HG03378 (cell line): ENCODE data around the gene DHX15.

Source experiments
- ATAC-seq: cut with Tn5 transposase; IDR thresholded peaks from one replicate; pipeline ENCODE4 v1.9.1; 2021; ENCODE audit warnings: mild to moderate bottlenecking, moderate library complexity; ENCODE audit not compliant: unreplicated experiment

DHX15 gene

DNA sequence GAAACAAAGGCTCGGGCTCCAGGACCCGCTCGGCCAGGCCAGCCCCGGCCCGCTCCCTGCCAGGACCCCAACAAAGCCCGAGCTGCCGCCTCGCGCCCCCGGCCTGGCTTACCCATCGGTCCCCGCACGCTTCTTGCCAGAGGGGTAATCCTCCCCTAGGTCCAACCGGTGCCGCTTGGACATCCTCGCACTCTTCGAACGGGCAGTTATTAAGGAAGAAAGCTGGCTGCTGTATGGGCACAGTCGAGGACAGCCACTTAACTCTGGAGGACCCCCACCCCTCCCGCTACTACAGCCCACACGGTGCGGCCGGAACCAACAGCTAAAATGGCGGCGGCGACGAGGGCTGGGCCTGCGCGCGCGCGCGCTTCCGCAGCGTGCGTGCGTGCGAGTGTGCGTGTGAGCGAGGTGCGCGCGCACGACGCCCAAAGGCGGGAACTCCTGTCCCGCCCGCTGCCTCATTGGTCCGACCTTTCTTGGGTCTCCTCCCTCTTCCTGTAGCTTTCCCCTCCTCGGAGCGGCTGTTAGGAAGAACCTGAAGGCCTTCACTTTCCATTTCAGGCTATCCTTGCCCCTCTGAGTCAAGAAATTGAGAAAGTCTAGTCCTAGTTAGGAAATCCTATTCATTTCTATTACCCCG lies at the start of gene DHX15:
DHX15 (minus strand) TSS at position 344 of the 640 bp plus-strand sequence; CDS start at position 183, 161 bp downstream.
- peak; percentile 79 for ATAC-seq

DNA sequence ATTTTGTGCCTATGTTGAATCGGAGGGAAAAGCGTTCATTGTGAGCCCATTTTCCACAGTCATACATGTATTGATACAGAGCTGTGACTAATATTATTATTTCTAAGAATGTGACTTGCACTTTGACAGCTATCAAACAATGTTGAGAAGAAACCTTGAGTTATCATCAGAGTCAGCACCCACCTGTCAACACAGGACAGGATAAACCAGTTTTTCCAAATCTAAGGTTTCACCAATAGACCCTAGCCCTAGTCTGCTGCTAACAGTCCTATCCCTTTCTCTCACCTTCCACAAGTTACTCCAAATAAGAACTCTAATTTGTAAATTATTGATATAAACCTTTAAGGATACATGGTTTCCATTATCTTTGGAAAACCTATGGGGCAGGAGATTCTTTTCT lies 47.7 kb upstream of the DHX15 start:
- ATAC-seq, result no peak

DNA sequence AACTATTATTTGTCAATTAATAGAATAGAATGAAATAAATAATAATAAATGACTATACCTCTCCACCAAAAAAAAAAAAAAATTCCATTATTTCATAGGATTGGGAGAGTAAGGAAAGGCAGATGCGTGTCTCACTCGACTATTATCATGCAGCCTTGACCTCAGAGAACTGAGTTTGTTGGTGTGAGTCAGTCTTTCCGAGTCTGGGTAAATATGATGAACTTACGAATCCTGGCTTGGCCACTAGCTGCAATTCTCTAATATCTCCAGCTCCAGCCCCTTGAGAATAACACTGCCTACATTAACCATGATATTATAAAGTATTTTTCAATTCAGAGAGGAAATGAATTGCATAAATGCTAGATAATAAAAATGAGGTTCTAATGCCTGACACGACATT lies 46.6 kb upstream of the DHX15 start:
- ATAC-seq, result no peak

DNA sequence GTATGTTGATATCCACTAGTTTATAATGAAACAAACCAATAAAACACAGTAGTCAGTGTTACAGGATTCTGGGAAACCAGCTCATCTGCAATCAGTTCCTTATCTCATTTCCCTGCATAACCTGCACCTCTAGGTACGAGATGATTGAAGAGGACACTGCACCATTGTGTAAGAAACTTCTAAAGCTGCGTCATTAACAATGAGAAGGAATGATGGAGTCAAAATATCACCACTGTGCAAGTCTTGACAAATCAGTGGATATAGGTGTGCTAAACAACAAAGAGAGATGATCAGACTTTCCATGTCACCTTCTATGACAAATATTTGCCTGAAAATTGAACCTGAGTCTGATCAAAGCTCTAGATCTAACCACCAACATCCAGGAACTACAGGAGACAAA lies 40.7 kb upstream of the DHX15 start:
- ATAC-seq, result no peak

DNA sequence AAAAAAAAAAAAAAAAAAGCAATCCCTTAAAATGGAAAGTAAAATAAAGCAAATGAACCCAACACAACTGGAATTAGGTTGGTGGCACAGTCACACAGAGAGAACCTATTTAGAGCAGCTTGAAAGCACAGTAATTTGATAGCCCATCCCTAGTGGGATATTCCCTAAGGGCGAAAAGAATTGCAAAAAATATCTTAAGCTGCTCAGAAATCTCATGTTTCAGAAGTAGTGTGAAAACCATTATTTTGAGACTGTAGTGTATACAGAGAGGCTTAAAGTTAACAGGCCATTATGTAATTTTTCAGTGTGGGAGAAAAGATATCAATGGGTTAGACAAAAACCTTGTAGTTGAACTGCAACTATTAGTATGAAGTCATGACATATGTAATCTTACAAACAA lies 40.0 kb upstream of the DHX15 start:
- no peak for ATAC-seq

DNA sequence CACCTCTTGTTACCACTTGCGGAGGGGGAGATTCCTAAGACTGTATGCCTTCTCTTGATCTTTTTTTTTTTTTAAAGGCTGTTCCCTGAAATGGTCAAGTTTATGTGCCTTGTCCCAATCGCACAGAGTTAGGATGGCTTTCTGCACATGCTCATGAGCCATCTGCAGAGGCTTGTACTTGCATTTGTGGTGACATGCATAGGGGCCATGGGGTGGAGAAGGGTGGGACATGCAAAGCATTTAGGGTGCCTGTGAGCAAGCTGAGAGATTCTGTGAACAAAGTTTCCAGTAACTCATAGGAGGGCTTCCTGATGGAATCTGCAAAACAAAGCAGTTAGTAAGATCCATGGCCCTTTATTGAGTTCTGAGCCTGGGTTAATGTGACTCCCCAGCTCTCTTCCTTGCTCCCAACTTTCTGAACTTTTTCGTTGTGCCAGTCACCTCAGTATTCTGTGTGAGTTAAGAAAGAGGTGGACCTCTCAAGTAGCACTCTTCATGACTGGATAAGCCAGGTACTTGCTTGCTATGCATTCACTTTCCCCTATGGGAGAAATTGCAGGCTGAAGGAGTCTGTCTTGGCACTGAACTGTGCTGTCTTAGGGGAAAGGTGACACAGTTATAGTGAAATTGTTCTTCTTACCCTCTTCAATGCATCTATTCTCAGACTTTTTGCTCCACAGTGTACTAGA lies 37.9 kb upstream of the DHX15 start:
- no peak for ATAC-seq

DNA sequence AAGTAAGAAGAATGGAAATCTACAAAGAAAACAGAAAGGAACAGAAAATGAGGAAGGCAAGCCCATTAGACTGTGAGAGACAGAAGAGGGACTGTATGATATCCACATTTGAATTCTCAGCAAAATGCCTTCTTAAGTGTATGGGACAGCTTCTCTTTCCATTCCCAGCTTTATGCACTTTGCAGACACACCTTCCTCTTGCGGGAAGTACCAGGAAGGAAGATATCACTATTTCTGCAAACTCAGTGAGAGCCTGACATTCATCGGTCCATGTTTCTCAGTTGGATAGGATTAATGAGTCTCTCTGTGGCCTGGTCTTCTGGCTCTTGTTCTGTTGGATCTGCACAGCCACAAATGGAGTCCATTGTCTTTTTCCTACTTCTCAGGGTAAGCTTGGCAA lies 31.6 kb upstream of the DHX15 start:
- ATAC-seq, result no peak

DNA sequence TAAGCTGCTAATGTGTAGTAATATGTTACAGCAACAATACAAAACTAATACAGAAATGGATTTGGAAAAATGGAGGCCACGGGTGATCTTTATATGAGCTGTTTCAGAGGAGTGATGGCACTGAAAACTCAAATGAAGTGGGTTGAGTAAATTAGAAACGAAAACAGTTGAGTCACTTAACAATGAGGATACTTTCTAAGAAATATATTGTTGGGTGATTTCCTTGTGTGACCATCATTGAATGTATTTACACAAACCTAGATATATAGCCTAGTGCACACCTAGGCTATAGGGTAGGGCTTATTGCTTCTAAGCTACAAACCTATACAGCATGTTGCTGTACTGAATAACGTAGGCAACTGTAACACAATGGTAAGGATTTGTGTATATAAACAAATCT lies 30.5 kb upstream of the DHX15 start:
- ATAC-seq, result no peak

DNA sequence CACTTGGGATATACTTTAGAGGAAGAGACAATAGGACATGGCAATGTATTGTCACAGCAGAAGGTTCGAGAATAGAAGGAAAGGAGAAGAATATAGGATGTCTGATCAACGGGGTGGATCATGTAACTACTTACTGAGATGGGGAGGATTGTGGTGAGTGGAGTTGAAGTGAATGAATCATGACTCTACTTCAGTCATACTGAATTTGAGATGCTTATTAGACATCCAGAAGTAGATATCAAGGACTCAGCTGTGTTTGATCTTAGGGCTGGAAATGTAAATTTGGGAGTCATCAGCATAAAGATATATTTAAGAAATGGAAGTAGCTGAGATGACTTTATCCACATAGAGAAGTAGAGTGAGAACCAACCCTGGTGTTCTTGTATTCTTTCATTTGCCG lies 29.1 kb upstream of the DHX15 start:
- no peak for ATAC-seq

DNA sequence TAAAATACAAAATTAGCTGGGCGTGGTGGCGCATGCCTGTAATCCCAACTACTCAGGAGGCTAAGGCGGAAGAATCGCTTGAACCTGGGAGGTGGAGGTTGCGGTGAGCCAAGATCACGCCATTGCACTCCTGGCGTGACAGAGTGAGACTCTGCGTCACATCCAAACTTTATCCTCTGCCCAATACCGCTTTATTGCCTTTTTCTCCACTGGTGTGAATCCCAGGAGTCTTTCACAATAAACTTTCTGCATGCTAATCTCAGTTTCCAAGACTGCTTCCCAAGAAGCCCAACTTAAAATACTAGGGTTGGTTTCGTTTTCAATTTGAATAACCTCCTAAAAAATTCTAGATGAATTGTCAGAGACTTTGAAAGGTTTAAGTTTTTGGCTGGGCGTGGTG lies 27.2 kb upstream of the DHX15 start:
- ATAC-seq, result no peak

DNA sequence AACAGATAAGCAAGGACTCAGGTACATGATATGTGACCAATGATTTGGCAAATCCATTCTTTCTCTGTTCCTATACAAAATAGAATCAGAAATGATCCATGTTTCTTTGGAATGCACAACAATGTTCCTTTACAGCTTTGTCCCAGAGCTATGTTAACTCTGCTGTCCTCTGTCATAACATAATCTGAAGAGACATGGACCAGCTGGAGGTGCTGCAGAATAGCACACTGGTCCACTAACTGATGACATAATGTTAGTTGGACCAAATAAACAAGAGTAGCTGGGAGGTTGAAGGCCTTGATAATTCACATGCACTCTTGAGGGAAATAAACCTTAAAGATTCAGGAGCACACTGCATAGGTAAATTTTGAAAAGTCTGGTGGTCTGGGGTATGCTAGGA lies 23.0 kb upstream of the DHX15 start:
- no peak for ATAC-seq

DNA sequence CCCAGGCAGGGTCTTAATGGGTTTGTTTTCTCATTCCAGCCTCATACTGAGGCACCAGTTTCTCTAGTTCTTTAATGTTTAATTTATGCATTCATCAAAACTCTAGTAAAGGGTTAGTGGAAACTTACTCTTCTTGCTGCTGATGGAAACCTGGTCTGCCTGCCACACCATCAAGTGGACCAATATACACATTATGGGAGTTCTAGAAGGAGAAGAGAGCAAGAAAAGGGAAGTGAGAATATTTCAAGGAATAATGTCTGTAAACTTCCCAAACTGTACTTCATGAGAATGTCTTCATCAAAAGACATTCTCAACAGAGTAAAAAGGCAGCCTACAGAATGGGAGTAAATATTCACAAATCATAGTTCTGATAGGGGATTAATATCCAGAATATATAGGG lies 20.9 kb upstream of the DHX15 start:
- ATAC-seq, result no peak

DNA sequence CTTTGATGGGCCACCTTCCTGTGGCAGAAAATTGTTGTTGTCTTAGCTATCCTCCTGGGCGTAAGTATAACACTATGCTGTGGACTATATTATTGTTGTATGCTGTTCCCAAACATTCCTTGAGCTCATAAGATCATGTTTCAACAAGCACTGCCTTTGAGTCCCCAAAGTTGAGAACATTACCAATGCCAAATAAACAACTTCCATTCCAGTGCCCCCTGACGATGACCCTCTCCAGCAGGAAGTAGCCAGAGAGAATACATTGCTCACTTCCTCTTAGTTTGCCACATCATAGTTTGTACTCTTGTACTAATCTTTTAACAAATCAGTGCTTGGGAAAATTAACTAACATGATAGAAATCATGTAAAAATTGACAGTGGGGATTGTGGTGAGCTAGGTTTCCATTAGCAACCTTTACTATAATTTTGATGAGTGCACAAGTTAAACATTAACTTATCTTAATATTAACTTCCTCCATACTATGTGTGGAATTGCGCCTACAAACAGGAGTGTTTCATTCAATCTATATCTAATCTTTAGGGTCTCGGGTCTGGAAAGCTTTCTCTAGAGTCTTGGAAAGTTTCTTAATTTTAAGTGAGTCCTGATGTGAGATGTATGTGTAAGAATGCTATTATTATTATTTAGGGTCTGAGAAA lies 20.3 kb upstream of the DHX15 start:
- ATAC-seq, result no peak

DNA sequence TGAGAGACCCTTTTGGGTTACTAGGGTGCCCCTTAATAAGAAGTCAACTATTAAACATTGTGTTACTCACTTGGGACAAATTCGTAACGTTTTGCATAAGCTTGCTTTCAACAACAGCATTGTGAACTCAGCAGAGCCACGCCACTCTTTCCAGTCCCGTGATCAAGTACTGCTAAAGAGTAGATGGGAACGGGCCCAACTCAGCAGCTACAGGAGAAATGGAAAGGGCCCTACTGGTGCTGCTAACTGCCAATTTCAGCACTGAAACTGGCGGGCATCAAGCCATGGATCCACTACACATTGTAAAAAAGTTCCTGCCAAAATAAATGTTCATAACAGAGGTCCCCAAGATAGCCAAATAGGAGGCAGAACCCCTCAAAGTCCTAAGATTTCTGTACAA lies 19.0 kb upstream of the DHX15 start:
- ATAC-seq, result no peak

DNA sequence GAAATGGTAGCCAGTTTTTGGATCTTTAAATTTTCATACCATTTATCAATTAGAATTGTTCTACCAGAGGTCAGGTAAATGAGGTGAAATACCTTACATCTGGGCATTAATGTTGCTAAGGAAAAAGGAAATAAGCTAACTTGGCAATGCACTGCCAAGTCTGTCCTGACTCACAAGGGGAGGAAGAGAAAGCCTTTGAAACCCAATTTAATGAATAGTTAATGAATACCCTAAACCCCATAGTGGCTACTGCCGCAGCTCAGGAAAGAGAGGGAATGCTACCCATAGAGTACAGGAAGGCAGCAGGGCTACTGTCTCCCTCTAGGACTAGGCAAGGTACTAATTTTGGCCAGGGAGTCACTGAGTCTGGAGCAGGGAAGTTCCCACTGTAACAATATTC lies 16.8 kb upstream of the DHX15 start:
- ATAC-seq, result no peak

DNA sequence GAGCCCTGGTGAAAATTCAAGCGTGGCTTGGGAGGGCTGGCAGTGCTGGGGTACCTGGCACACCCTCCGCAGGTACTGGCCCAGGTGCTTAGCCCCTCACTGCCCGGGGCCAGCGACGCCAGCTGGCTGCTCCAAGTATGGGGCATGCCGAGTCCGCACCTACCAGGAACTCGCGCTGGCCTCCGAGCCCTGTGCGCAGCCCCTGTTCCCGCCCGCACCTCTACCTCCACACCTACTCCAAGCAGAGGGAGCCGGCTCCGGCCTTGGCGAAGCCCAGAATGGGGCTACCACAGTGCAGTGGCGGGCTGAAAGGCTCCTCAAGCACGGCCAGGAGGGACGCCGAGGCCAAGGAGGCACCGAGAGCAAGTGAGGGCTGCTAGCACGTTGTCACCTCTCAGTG lies 14.9 kb upstream of the DHX15 start:
- ATAC-seq, result no peak

DNA sequence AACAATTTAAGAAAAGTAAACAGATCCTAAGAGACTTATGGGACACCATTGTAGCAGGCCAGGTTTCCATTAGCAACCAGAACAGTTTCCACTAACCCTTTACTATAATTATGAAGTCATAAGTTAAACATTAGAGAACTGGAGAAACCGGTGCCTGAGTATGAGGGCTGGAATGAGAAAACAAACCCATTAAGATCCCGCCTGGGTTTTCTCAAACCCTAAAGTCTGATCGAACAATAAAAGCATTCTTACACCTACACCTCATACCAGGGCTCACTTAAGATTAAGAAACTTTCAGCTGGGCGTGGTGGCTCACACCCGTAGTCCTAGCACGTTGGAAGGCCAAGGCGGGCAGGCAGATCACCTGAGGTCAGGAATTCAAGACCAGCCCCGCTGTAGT lies 13.7 kb upstream of the DHX15 start:
- no peak for ATAC-seq

DNA sequence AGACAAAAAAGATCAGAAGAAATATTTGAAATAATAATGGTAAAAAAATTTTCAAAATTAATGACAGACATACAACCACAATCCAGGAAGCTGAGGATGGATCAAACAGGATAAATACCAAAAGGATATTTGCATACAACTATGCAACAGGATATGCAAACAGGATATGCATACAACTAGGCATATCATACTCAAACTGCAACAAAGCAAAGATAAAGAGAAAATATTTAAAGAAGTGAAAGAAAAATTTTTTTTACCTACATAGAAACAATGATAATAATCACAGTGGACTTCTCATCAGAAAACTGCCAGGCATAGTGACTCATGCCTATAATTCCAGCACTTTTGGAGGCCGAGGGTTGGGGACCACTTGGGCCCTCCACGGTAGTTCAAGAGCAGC lies 11.3 kb upstream of the DHX15 start:
- no peak for ATAC-seq

DNA sequence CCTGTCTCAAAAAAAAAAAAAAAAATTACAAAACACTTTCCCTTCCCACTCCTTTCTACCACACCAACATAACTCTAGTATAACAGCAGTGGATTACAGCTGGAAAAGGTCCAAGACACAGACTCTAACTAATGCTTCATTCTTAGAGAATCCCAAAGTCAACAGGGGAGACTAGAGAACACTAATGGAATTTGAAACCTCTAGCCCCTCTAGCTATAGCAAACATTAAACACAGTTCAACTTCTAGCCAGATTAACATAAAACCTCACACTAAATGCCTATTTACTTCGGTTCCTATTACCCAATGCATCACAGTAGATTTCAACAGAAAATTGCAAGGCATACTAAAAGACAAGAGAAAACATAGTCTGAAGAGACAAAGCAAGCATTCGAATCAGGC lies 10.5 kb upstream of the DHX15 start:
- ATAC-seq, result no peak

DNA sequence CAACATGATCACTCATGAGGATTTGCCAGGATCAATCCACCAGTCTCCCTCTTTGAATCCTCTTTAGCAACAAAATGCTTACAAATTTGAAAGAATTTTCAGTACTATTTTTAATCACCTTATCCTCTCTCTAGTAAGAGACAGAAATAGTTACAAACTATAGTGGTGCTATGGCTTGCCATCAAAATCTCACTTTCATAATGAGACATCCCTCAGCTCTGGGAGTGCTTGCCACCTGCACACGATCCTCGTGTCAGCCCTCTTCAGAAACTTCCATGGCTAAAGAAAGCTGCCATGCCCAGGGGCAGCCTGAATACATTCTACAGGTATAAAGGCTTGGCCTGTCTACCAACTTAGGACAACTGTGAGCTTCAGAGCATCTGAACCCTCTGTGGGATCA lies 5.1 kb upstream of the DHX15 start:
- peak; percentile 76 for ATAC-seq

DNA sequence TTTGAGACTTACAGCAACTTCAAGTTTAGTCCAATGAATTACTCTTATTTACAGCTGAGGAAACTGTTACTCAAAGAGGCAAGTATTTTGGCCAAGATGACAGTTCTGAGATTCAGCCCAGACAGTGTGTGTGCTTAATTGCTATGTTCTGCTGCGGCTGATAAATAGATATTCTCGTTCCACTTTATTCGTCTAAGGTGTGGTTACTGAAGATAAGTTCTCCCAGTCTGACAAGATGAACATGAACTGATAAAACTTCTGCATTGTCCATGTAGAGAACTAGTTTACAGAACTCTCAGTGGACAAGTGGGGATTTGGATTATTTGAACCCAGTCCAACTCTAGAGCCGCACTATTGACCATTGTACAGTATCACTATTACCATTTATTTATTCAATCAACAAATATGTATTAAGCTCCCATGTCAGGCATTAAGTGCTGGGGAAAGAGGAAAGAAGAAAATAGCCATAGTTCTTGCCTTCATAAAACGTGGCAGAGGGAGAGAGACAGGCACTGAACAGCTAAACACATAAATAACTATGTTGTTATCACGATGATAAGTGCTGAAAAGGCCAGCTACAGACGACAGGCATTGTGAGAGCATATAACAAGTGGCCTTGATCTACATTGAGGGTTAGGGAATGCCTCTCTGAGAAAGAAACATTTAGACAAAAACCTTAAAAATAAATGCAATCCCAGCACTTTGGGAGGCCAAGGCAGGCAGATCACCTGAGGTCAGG lies 4.0 kb upstream of the DHX15 start:
- ATAC-seq, result no peak
